Chondrocyte (in vitro differentiated cells): Measurements from ENCODE around the gene LPCAT4. TPM values are rescaled to one million over a fixed set of nuclear protein-coding genes. Genes with fewer than 3 reads are reported as not detected.

Experiments used
- DNase-seq: peaks from one replicate; pipeline ENCODE4 v3.0.0; 2021; ENCODE audit warnings: mixed read lengths, low spot score
- H3K27ac Mint-ChIP-seq: one replicate; pipeline ENCODE4 v1.8.0; 2021; ENCODE audit warnings: mild to moderate bottlenecking, moderate library complexity, mixed read lengths; ENCODE audit not compliant: unreplicated experiment
- H3K27me3 Mint-ChIP-seq: 2 replicates; pipeline ENCODE4 v1.8.0; 2021; ENCODE audit warnings: low read depth, mixed read lengths
- H3K36me3 Mint-ChIP-seq: 2 replicates; pipeline ENCODE4 v1.8.0; 2021; ENCODE audit warnings: low read depth, mixed read lengths
- H3K4me1 Mint-ChIP-seq: 2 replicates; pipeline ENCODE4 v1.8.0; 2021; ENCODE audit warnings: low read depth, mild to moderate bottlenecking, mixed read lengths
- H3K4me3 Mint-ChIP-seq: one replicate; pipeline ENCODE4 v1.8.0; 2021; ENCODE audit warnings: mild to moderate bottlenecking, moderate library complexity, mixed read lengths; ENCODE audit not compliant: unreplicated experiment
- H3K9me3 Mint-ChIP-seq: 2 replicates; pipeline ENCODE4 v1.8.0; 2021; ENCODE audit warnings: low read depth, mixed read lengths
- total RNA-seq: library from RNA; stranded (reverse); gene quantifications from 3 replicates; pipeline ENCODE4 v1.2.1, GENCODE V29; 2021
- TF ChIP-seq, protein P1 (sequence below): fragments of 200-600 bp; sonication (generic); IDR thresholded peaks from 2 replicates; pipeline ENCODE4 v1.5.0; 2021; ENCODE audit warnings: antibody characterized with exemption, mild to moderate bottlenecking, moderate library complexity

The LPCAT4 gene
- total RNA-seq, 1 donor from 2014 or later: 32.1 TPM

DNA sequence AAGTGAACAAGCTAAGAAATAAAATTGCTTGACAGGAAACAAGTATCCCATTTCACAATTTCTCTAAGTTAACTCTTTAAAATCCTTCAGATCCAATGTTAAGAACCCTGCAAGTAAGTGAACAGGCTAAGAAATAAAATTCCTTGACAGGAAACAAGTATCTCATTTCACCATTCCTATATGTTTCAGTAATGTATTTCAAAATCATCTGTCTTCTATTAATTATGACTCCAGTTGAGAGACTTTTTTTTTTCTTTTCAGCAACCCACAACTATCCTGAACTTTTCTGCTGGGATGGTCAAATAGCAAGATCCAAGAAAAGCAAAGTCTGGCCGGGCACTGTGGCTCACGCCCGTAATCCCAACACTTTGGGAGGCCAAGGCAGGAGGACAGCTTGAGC lies 27.1 kb downstream of the LPCAT4 start:
- no peaks in the 10 kb centered on the region for H3K9me3 Mint-ChIP-seq
- peaks cover 57% of the 10 kb centered on the region for H3K4me1 Mint-ChIP-seq
- no peak for DNase-seq
- H3K27ac Mint-ChIP-seq: peak overlapping the region; percentile 34
- TF ChIP-seq, protein P1, sequence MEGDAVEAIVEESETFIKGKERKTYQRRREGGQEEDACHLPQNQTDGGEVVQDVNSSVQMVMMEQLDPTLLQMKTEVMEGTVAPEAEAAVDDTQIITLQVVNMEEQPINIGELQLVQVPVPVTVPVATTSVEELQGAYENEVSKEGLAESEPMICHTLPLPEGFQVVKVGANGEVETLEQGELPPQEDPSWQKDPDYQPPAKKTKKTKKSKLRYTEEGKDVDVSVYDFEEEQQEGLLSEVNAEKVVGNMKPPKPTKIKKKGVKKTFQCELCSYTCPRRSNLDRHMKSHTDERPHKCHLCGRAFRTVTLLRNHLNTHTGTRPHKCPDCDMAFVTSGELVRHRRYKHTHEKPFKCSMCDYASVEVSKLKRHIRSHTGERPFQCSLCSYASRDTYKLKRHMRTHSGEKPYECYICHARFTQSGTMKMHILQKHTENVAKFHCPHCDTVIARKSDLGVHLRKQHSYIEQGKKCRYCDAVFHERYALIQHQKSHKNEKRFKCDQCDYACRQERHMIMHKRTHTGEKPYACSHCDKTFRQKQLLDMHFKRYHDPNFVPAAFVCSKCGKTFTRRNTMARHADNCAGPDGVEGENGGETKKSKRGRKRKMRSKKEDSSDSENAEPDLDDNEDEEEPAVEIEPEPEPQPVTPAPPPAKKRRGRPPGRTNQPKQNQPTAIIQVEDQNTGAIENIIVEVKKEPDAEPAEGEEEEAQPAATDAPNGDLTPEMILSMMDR: no peak
- H3K36me3 Mint-ChIP-seq: peaks cover 10% of the 10 kb centered on the region
- H3K27me3 Mint-ChIP-seq: no peaks in the 10 kb centered on the region
- H3K4me3 Mint-ChIP-seq: peak overlapping the region; percentile 19

DNA sequence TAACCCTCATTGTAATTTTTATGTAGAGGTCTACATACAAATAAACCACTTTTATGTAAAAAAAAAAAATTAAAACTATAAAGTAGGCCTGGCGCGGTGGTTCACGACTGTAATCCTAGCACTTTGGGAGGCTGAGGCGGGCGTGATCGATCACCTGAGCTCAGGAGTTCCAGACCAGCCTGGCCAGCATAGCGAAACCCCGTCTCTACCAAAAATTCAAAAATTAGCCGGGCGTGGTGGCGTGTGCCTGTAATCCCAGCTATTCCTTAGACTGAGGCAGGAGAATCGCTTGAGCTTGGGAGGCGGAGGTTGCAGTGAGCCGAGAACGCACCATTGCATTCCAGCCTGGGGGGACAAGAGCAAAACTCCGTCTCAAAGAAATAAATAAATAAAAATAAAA lies 28.6 kb downstream of the LPCAT4 start:
- TF ChIP-seq, protein P1: no peak
- Mint-ChIP-seq H3K36me3 (peaks cover 10% of the 10 kb centered on the region), H3K4me3 (peak overlapping the region; percentile 78), H3K4me1 (peaks cover 69% of the 10 kb centered on the region), H3K9me3 (no peaks in the 10 kb centered on the region), H3K27me3 (no peaks in the 10 kb centered on the region), H3K27ac (peak overlapping the region; percentile 81)
- DNase-seq: no peak

DNA sequence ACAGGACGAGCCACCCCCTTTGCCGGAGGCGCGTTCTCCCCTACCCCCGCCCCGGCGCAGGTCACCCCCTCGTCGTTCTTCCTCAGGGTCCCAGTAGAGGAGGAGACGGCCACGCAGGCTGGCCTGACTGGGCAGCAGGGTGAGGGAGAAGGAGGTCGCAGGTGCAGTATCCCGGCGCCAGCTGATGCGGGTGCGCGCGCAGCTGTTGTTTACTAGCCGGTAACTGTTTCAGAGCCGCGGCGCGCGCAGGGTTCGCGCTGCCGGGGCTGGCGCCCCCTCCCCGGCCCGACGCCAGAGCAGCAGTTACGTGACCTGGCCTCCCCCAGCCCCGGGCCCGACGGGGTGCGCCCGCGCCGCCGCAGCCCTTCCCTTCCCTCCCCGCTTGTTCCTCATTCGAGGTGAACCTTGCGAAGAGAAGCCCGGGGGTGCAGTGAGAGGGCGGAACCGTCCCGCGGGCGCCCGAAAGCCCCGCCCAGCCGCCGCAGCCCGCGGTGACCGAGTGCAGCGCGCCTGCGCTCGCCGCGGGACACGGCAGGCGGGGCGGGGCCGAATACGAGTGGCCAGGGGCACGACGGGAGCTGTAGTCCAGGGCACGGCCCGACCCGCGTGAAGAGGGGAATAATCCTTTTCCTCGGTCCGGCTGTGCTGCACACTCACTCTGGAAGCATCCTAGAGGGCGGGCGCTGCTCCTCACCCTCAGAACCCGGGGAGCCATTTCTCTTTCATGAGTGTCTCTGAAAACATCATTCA lies 29.3 kb downstream of the LPCAT4 start, which contains the start of gene SLC12A6:
Gene SLC12A6, minus strand, starts transcription at position 225 of the 750 bp plus-strand sequence. CDS start 1,101 bp downstream, outside the sequence.
- DNase-seq: peak; percentile 96
- Mint-ChIP-seq H3K4me1 (peaks cover 69% of the 10 kb centered on the region), H3K4me3 (peak within 1 kb of the TSS; percentile 78), H3K36me3 (peaks cover 10% of the 10 kb centered on the region), H3K27me3 (no peaks in the 10 kb centered on the region), H3K9me3 (no peaks in the 10 kb centered on the region), H3K27ac (peak within 1 kb of the TSS; percentile 81)
- TF ChIP-seq, protein P1: peak; percentile 36

DNA sequence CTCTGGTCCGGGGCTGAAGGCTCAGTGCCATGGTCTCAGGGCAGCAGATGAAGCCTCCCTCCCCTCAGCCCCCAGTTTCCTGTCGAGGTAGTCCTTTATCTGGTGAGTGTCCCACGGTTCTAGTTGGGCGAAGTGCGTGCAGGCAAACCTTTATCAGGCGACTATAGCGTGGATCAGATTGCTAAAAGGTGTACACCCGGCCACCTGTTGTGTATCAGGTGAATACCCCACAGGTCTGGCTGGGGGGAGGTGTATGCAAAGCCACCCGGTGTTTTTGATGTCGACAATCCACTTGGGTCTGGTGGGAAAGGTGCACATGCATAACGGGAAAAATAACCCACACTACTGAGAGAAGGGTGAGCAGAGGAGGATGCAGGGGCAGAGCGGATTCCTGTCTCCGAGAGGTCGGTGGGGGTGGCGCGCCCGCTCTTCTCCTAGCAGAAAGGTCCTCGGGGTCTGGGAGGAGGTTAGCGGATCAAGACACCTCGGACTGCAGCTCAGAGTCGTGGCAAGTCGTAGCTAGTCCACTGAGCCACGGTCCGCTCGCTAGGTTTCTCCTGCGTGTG lies 29.9 kb downstream of the LPCAT4 start:
- Mint-ChIP-seq H3K4me3 (peak overlapping the region; percentile 78), H3K4me1 (peaks cover 68% of the 10 kb centered on the region), H3K27me3 (no peaks in the 10 kb centered on the region), H3K36me3 (peaks cover 10% of the 10 kb centered on the region), H3K9me3 (no peaks in the 10 kb centered on the region), H3K27ac (peak overlapping the region; percentile 15)
- TF ChIP-seq, protein P1: no peak
- no peak for DNase-seq

DNA sequence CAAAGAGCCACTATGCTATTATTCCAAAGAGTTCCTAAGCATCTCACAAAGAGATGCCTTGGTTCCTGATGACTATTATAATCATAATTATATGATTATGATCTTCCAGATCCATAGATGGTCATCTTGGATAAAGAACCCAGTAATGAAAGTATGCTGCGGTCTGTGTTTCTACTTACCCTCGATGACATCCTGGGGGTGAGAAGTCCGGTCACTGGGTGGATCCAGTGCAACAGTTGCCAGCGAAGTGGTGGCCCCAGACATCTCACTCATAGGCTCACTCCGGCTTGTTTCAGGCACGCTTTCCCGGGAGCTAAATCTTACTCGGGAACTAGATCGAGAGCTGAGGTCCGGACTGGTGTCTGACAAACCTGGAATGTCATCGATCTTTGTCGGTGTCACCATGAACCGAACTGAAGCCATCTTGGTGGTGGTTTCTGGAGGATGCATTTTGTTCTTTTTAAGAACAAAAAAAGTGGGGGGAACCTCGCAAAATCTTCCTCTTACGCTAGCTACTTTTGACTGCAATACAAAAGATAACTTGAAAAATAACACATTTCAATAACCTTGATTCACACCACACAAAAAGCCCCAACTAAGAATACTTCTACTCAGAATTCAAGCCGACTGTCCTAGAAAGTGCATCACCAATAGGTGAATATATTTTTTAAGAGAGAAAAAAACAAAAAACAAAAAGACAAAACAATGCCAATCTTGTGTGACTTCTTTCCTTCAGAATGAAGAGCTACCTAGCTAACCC lies 30.6 kb downstream of the LPCAT4 start:
- Mint-ChIP-seq H3K27ac (peak overlapping the region; percentile 45), H3K27me3 (no peaks in the 10 kb centered on the region), H3K36me3 (peaks cover 7% of the 10 kb centered on the region), H3K9me3 (no peaks in the 10 kb centered on the region), H3K4me3 (peak overlapping the region; percentile 78), H3K4me1 (peaks cover 68% of the 10 kb centered on the region)
- TF ChIP-seq, protein P1: no peak
- no peak for DNase-seq
